ENCODE measurements around the gene TINAGL1. TPM values are rescaled to one million over a fixed set of nuclear protein-coding genes. Genes with fewer than 3 reads are reported as not detected.

The TINAGL1 gene
- total and polyA plus RNA-seq, 2 of the 13 experiments (the other 11 are each of a cell fraction or from before 2014, with no cell fraction given), result 24.7 to 76.8 TPM

DNA sequence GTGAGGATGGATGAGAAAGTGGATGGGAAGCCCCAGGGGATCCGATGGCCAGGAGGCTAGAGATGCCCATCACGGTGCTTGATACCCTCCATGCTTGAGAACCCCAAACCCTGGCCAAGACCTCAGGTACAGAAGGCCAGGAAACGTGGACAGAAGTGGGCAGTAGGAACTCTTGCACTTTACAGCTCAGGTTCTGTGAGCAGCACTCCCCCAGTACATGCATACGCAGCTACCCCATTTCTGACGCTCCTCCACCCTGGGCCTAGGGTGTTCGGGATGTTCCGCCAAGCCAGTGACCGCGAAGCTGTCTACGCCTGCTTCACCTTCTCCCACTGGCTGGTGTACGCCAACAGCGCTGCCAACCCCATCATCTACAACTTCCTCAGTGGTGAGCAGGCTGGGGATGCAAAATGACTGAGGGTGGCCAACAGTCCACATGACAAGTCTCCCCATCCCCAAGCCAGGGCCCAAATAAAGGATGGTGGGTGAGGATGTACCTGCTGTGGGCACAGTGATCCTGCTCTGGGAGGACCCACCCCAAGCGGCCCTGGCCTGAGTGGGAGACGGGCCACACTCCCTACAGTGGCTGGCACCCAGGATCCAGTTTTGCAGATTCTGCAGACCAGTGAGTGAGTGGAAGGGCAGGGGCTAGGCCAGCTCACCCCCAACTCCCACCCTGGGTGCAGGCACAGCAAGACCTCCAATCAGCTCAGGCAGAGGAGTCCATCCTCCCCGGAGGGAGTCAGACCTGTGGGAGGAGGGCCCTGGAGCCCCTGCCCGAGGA, 48.6 kb downstream of the TINAGL1 start:
- intact Hi-C loops (cut with micrococcal nuclease; ENCODE audit: unreplicated experiment) (no loop called here), in situ Hi-C loops (cut with HindIII; ENCODE audit: extremely low pct_ligation_motif_present, low pct_unique_long_range_greater_than_20kb) (no loop called here)
- WGBS (ENCODE audit: low lambda C conversion rate), result 96% methylated on average over 7 of the region's 16 CpGs
- Histone ChIP-seq H3K4me2 (ENCODE audit: low read depth, low read length) (no peak overlapping the region), H3K79me2 (ENCODE audit: insufficient read depth, low read length) (no peaks in the 10 kb centered on the region), H3K4me3 (replicated peaks in 1 of 3; ENCODE audit: insufficient read depth in 1 of 3, low read depth in 2 of 3, low read length in 3 of 3) (no peak overlapping the region), H3K27me3 (ENCODE audit: control insufficient read depth in 1 of 2, insufficient read depth in 2 of 2, low read length in 2 of 2) (no peaks in the 10 kb centered on the region), H3K27ac (ENCODE audit: extremely low read length, insufficient read depth, low read length) (no peak overlapping the region), H3K36me3 (replicated peaks in 1 of 2; ENCODE audit: control insufficient read depth in 1 of 2, insufficient read depth in 2 of 2, low read length in 2 of 2) (peaks cover 9 to 18% of the 10 kb centered on the region in 2 experiments; a peak in 4 of 5 replicates), H4K20me1 (ENCODE audit: insufficient read depth, low read length) (no peaks in the 10 kb centered on the region), H3K9ac (ENCODE audit: insufficient read depth, low read depth, low read length) (no peak overlapping the region), H3K4me1 (ENCODE audit: insufficient read depth, low read length) (no peaks in the 10 kb centered on the region), H3K9me3 (ENCODE audit: low read length) (no peaks in the 10 kb centered on the region), H2AFZ (ENCODE audit: low read length) (no peak overlapping the region)
- ATAC-seq (no peak; the same call in 2 of the 3 replicates), FAIRE-seq (no peak), DNase-seq (ENCODE audit: low spot score) (no peak)
- ChIA-PET CTCF (ENCODE audit: low intra/inter-chr PET ratio, low total read pairs) (no interaction called here), POLR2A (no interaction called here)
- no TSS peak for BruUV-seq (replicated peaks)
- TF ChIP-seq, protein P1, sequence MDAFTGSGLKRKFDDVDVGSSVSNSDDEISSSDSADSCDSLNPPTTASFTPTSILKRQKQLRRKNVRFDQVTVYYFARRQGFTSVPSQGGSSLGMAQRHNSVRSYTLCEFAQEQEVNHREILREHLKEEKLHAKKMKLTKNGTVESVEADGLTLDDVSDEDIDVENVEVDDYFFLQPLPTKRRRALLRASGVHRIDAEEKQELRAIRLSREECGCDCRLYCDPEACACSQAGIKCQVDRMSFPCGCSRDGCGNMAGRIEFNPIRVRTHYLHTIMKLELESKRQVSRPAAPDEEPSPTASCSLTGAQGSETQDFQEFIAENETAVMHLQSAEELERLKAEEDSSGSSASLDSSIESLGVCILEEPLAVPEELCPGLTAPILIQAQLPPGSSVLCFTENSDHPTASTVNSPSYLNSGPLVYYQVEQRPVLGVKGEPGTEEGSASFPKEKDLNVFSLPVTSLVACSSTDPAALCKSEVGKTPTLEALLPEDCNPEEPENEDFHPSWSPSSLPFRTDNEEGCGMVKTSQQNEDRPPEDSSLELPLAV (CRISPR knock-in tag; conservative IDR thresholded peaks at IDR 0.05; ENCODE audit: low read depth), result no peak
- no peak for TF ChIP-seq ZNF720 (CRISPR knock-in tag; IDR thresholded peaks at IDR 0.05)
- no peak for TF ChIP-seq NFE2L1 (CRISPR knock-in tag; IDR thresholded peaks at IDR 0.05; ENCODE audit: borderline replicate concordance)
- TF ChIP-seq, protein P2, sequence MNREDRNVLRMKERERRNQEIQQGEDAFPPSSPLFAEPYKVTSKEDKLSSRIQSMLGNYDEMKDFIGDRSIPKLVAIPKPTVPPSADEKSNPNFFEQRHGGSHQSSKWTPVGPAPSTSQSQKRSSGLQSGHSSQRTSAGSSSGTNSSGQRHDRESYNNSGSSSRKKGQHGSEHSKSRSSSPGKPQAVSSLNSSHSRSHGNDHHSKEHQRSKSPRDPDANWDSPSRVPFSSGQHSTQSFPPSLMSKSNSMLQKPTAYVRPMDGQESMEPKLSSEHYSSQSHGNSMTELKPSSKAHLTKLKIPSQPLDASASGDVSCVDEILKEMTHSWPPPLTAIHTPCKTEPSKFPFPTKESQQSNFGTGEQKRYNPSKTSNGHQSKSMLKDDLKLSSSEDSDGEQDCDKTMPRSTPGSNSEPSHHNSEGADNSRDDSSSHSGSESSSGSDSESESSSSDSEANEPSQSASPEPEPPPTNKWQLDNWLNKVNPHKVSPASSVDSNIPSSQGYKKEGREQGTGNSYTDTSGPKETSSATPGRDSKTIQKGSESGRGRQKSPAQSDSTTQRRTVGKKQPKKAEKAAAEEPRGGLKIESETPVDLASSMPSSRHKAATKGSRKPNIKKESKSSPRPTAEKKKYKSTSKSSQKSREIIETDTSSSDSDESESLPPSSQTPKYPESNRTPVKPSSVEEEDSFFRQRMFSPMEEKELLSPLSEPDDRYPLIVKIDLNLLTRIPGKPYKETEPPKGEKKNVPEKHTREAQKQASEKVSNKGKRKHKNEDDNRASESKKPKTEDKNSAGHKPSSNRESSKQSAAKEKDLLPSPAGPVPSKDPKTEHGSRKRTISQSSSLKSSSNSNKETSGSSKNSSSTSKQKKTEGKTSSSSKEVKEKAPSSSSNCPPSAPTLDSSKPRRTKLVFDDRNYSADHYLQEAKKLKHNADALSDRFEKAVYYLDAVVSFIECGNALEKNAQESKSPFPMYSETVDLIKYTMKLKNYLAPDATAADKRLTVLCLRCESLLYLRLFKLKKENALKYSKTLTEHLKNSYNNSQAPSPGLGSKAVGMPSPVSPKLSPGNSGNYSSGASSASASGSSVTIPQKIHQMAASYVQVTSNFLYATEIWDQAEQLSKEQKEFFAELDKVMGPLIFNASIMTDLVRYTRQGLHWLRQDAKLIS (CRISPR knock-in tag; IDR thresholded peaks at IDR 0.05), result no peak
- no peak for TF ChIP-seq HMG20B (CRISPR knock-in tag; conservative IDR thresholded peaks at IDR 0.05)
- TF ChIP-seq MBD4 (IDR thresholded peaks at IDR 0.05; ENCODE audit: borderline replicate concordance, low read length), result no peak
- TF ChIP-seq ZBTB3 (CRISPR knock-in tag; IDR thresholded peaks at IDR 0.05; ENCODE audit: borderline replicate concordance, low read depth), result no peak
- TF ChIP-seq RFXANK (CRISPR knock-in tag; IDR thresholded peaks at IDR 0.05), result no peak
- no peak for TF ChIP-seq YEATS2 (CRISPR knock-in tag; IDR thresholded peaks at IDR 0.05; ENCODE audit: borderline replicate concordance)
- TF ChIP-seq ZNF30 (CRISPR knock-in tag; IDR thresholded peaks at IDR 0.05), result no peak

Data from HepG2 (cell line).